ENCODE data around the gene USH1C.

The USH1C gene

DNA sequence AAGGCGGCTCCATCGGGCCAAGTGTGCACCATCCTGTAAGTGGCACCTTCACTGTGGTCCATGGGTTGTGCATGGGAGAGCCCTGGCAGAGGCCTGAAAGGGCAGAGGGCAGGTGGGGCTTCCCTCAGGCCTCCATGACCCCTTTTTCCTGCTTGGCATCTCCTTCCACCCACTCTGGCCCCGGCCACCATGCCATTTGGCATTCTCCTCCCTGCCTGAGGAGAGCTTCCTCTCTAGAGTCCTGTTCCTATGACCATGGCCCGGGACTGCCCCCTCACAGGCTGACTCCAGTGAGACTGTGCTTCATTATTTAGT lies 7.8 kb upstream of the USH1C start:
- Histone ChIP-seq H4K20me1 (ENCODE audit: insufficient read depth, low read length) (no peaks in the 10 kb centered on the region), H2AFZ (ENCODE audit: low read depth, low read length) (no peak overlapping the region), H3K27ac (ENCODE audit: low read length) (no peak overlapping the region), H3K4me3 (ENCODE audit: low read length) (no peak overlapping the region), H3K4me1 (ENCODE audit: low read length) (peaks cover 23% of the 10 kb centered on the region), H3K9ac (ENCODE audit: low read length) (no peak overlapping the region; the same call in 1 of the 2 replicates), H3K4me2 (ENCODE audit: low read length) (peak overlapping the region; percentile 31), H3K79me2 (ENCODE audit: low read length) (no peaks in the 10 kb centered on the region), H3K9me3 (ENCODE audit: insufficient read depth, low read length) (no peaks in the 10 kb centered on the region), H3K27me3 (ENCODE audit: low read depth, low read length) (no peaks in the 10 kb centered on the region), H3K36me3 (replicated peaks; ENCODE audit: low read depth, low read length) (no peaks in the 10 kb centered on the region)
- TF ChIP-seq CTCF (IDR thresholded peaks at IDR 0.05; ENCODE audit: low read depth, low read length): no peak

DNA sequence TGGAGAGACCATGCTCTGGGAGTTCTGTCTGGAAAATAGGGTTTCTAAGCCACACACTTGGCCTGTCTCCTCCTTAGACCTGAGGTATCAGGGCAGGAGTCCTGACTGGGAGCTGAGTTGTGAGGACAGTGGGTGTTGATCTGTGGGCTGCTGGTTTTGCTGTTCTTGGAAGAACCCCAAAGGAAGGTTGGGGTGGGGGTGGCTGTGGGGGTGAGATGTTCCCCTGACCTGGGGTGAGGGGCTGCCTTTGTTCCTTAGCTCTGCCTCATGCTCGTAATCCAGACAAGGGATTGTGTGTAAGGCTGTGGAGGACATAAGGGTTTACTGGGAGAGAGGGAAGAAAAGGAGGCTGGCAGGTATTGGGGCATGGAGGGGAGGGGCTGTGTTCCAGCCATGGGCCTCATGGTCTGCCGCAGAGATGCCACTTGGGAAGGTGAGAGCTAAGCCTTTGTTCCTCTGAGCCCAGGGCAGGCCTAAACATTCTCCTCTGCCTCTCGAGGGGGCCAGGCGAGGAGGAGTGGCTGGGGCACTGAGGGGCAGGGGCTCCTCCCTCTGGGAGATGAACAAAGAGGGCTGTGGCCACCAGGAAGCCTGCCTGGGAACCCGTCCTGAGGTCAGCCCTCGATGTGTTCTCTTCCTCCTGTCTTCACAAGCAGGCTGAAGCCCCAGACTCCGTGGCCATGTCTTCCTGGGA lies 7.3 kb upstream of the USH1C start:
- Histone ChIP-seq H4K20me1 (ENCODE audit: insufficient read depth, low read length) (no peaks in the 10 kb centered on the region), H3K9me3 (ENCODE audit: insufficient read depth, low read length) (no peaks in the 10 kb centered on the region), H3K27me3 (ENCODE audit: low read depth, low read length) (no peaks in the 10 kb centered on the region), H3K79me2 (ENCODE audit: low read length) (no peaks in the 10 kb centered on the region), H3K36me3 (replicated peaks; ENCODE audit: low read depth, low read length) (no peaks in the 10 kb centered on the region), H3K4me3 (ENCODE audit: low read length) (no peak overlapping the region), H3K9ac (ENCODE audit: low read length) (no peak overlapping the region), H3K27ac (ENCODE audit: low read length) (no peak overlapping the region), H2AFZ (ENCODE audit: low read depth, low read length) (no peak overlapping the region), H3K4me2 (ENCODE audit: low read length) (no peak overlapping the region), H3K4me1 (ENCODE audit: low read length) (peaks cover 23% of the 10 kb centered on the region)
- no peak for TF ChIP-seq CTCF (IDR thresholded peaks at IDR 0.05; ENCODE audit: low read depth, low read length)

GRCh38 chr11:17550450-17551346 lies 6.5 kb upstream of the USH1C start:
- Histone ChIP-seq H2AFZ (ENCODE audit: low read depth, low read length) (no peak overlapping the region), H3K27ac (ENCODE audit: low read length) (no peak overlapping the region), H3K4me1 (ENCODE audit: low read length) (peaks cover 23% of the 10 kb centered on the region), H3K36me3 (replicated peaks; ENCODE audit: low read depth, low read length) (no peaks in the 10 kb centered on the region), H3K4me2 (ENCODE audit: low read length) (no peak overlapping the region), H4K20me1 (ENCODE audit: insufficient read depth, low read length) (no peaks in the 10 kb centered on the region), H3K9ac (ENCODE audit: low read length) (no peak overlapping the region), H3K27me3 (ENCODE audit: low read depth, low read length) (no peaks in the 10 kb centered on the region), H3K4me3 (ENCODE audit: low read length) (no peak overlapping the region), H3K79me2 (ENCODE audit: low read length) (no peaks in the 10 kb centered on the region), H3K9me3 (ENCODE audit: insufficient read depth, low read length) (no peaks in the 10 kb centered on the region)
- no peak for TF ChIP-seq CTCF (IDR thresholded peaks at IDR 0.05; ENCODE audit: low read depth, low read length)
- no peak for TF ChIP-seq EZH2phosphoT487 (IDR thresholded peaks at IDR 0.05; ENCODE audit: low read depth)

DNA sequence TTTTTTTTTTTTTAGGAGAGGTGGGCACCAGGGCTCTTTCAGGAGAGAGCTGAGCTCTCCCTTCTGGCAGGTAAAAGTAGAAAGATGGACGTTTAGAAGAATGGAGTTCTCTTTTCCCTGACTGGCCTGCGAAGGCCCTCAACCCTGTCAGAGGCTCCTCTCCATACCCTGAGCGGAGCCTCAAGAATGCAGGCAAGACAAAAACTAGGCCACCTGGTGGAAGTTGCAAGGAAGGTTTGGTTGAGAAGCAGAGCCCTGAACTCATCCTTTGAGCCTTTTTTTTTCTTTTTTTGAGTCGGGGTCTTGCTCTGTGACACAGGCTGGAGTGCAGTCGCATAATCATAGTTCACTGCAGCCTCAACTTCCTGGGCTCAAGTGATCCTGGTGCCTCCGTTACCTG lies 4.2 kb upstream of the USH1C start:
- Histone ChIP-seq H3K4me2 (ENCODE audit: low read length) (no peak overlapping the region), H3K79me2 (ENCODE audit: low read length) (no peaks in the 10 kb centered on the region), H4K20me1 (ENCODE audit: insufficient read depth, low read length) (no peaks in the 10 kb centered on the region), H3K27ac (ENCODE audit: low read length) (no peak overlapping the region), H3K4me1 (ENCODE audit: low read length) (peaks cover 19% of the 10 kb centered on the region), H3K9me3 (ENCODE audit: insufficient read depth, low read length) (no peaks in the 10 kb centered on the region), H3K9ac (ENCODE audit: low read length) (no peak overlapping the region), H3K36me3 (replicated peaks; ENCODE audit: low read depth, low read length) (no peaks in the 10 kb centered on the region), H3K4me3 (ENCODE audit: low read length) (no peak overlapping the region), H3K27me3 (ENCODE audit: low read depth, low read length) (no peaks in the 10 kb centered on the region), H2AFZ (ENCODE audit: low read depth, low read length) (no peak overlapping the region)
- TF ChIP-seq CTCF (IDR thresholded peaks at IDR 0.05; ENCODE audit: low read depth, low read length): no peak
- TF ChIP-seq EZH2phosphoT487 (IDR thresholded peaks at IDR 0.05; ENCODE audit: low read depth): no peak

Measured in OCI-LY3 (cell line).